HG03521 (cell line): Measurements from ENCODE around the gene NUTM1.
A peak's percentile ranks its signal among the peaks of the same experiment; 100 is the strongest.
"Not testable (repeated sequence)": the region's sequence is repeated elsewhere in the genome, so short reads cannot be mapped to it uniquely, and the experiment has no call there.

ENCODE experiments used
- ATAC-seq: cut with Tn5 transposase; IDR thresholded peaks from one replicate; pipeline ENCODE4 v1.9.1; 2021; ENCODE audit warnings: mild to moderate bottlenecking, moderate library complexity; ENCODE audit not compliant: unreplicated experiment

NUTM1 gene

DNA sequence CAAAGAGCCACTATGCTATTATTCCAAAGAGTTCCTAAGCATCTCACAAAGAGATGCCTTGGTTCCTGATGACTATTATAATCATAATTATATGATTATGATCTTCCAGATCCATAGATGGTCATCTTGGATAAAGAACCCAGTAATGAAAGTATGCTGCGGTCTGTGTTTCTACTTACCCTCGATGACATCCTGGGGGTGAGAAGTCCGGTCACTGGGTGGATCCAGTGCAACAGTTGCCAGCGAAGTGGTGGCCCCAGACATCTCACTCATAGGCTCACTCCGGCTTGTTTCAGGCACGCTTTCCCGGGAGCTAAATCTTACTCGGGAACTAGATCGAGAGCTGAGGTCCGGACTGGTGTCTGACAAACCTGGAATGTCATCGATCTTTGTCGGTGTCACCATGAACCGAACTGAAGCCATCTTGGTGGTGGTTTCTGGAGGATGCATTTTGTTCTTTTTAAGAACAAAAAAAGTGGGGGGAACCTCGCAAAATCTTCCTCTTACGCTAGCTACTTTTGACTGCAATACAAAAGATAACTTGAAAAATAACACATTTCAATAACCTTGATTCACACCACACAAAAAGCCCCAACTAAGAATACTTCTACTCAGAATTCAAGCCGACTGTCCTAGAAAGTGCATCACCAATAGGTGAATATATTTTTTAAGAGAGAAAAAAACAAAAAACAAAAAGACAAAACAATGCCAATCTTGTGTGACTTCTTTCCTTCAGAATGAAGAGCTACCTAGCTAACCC lies 6.7 kb upstream of the NUTM1 start:
- no peak for ATAC-seq

DNA sequence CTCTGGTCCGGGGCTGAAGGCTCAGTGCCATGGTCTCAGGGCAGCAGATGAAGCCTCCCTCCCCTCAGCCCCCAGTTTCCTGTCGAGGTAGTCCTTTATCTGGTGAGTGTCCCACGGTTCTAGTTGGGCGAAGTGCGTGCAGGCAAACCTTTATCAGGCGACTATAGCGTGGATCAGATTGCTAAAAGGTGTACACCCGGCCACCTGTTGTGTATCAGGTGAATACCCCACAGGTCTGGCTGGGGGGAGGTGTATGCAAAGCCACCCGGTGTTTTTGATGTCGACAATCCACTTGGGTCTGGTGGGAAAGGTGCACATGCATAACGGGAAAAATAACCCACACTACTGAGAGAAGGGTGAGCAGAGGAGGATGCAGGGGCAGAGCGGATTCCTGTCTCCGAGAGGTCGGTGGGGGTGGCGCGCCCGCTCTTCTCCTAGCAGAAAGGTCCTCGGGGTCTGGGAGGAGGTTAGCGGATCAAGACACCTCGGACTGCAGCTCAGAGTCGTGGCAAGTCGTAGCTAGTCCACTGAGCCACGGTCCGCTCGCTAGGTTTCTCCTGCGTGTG lies 6.0 kb upstream of the NUTM1 start:
- no peak for ATAC-seq

DNA sequence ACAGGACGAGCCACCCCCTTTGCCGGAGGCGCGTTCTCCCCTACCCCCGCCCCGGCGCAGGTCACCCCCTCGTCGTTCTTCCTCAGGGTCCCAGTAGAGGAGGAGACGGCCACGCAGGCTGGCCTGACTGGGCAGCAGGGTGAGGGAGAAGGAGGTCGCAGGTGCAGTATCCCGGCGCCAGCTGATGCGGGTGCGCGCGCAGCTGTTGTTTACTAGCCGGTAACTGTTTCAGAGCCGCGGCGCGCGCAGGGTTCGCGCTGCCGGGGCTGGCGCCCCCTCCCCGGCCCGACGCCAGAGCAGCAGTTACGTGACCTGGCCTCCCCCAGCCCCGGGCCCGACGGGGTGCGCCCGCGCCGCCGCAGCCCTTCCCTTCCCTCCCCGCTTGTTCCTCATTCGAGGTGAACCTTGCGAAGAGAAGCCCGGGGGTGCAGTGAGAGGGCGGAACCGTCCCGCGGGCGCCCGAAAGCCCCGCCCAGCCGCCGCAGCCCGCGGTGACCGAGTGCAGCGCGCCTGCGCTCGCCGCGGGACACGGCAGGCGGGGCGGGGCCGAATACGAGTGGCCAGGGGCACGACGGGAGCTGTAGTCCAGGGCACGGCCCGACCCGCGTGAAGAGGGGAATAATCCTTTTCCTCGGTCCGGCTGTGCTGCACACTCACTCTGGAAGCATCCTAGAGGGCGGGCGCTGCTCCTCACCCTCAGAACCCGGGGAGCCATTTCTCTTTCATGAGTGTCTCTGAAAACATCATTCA lies 5.4 kb upstream of the NUTM1 start, which contains the start of gene SLC12A6:
SLC12A6 (minus strand) TSS at position 225 of the 750 bp plus-strand sequence. CDS start 1,101 bp downstream, outside the sequence.
- ATAC-seq, result peak; percentile 70

DNA sequence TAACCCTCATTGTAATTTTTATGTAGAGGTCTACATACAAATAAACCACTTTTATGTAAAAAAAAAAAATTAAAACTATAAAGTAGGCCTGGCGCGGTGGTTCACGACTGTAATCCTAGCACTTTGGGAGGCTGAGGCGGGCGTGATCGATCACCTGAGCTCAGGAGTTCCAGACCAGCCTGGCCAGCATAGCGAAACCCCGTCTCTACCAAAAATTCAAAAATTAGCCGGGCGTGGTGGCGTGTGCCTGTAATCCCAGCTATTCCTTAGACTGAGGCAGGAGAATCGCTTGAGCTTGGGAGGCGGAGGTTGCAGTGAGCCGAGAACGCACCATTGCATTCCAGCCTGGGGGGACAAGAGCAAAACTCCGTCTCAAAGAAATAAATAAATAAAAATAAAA lies 4.8 kb upstream of the NUTM1 start:
- no peak for ATAC-seq

DNA sequence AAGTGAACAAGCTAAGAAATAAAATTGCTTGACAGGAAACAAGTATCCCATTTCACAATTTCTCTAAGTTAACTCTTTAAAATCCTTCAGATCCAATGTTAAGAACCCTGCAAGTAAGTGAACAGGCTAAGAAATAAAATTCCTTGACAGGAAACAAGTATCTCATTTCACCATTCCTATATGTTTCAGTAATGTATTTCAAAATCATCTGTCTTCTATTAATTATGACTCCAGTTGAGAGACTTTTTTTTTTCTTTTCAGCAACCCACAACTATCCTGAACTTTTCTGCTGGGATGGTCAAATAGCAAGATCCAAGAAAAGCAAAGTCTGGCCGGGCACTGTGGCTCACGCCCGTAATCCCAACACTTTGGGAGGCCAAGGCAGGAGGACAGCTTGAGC lies 3.2 kb upstream of the NUTM1 start:
- ATAC-seq, result no peak

DNA sequence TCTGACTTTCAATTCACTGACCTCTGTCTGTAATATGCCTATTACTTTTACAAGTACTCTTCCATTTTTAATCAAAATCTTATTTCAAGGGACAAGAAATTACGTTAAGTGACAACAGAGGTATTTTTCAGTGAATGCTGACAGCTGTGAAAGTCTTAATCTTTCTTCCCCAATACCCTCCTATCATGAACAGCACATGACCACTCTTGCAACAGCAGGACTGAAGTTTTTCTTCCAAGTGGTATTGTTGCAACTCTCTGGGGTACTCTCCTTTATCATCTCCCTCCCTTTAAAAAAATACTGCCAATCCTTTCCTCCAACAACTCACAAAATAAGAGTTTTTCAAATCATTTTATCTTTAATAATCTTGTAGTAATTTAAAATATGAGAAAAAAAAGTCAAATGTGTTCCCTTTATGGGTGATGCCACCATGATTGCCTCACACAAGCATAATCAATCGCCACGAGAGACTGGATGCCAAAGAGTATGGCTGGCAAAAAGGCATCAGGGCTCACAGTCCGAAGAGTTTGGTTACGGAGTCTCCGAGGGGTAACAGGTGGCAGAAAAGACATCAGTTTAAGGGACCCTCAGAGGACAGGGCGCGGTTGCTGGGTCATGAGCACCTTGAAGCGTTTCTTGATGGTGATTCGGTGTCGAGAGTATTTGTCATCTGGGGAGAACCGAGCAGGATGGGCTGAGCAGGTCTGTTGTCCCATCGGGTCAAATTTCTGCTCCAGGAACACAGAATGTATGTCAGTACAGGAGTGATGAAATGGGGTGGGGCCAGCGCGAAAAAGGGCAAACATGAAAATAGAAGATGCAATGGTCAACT lies 1.5 kb upstream of the NUTM1 start:
- ATAC-seq, result no peak

DNA sequence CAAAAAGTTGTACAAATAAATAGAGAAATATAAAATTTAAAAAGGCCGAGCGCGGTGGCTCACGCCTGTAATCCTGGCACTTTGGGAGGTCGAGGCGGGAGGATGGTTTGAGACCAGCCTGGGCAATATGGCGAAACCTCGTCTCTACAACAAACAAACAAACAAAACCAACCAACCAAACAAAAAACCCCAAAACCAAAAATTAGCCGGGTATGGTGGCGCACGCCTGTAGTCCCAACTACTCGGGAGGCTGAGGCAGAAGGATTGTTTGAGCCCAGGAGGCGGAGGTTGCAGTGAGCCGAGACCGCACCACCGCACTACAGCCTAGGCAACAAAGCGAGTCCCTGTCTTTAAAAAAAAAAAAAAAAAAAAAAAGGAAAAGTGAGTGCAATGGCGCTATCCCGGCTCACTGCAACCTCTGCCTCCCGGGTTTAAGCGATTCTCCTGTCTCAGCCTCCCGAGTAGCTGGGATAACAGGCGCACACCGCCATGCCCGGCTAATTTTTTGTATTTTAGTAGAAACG lies 840 bp upstream of the NUTM1 start:
- not testable (repeated sequence) for ATAC-seq

DNA sequence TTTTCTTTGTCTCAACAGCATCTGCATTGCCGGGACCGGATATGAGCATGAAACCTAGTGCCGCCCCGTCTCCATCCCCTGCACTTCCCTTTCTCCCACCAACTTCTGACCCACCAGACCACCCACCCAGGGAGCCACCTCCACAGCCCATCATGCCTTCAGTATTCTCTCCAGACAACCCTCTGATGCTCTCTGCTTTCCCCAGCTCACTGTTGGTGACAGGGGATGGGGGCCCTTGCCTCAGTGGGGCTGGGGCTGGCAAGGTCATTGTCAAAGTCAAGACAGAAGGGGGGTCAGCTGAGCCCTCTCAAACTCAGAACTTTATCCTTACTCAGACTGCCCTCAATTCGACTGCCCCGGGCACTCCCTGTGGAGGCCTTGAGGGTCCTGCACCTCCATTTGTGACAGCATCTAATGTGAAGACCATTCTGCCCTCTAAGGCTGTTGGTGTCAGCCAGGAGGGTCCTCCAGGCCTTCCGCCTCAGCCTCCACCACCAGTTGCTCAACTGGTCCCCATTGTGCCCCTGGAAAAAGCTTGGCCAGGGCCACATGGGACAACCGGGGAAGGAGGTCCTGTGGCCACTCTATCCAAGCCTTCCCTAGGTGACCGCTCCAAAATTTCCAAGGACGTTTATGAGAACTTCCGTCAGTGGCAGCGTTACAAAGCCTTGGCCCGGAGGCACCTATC lies 5.0 kb downstream of the NUTM1 start:
- ATAC-seq, result no peak

DNA sequence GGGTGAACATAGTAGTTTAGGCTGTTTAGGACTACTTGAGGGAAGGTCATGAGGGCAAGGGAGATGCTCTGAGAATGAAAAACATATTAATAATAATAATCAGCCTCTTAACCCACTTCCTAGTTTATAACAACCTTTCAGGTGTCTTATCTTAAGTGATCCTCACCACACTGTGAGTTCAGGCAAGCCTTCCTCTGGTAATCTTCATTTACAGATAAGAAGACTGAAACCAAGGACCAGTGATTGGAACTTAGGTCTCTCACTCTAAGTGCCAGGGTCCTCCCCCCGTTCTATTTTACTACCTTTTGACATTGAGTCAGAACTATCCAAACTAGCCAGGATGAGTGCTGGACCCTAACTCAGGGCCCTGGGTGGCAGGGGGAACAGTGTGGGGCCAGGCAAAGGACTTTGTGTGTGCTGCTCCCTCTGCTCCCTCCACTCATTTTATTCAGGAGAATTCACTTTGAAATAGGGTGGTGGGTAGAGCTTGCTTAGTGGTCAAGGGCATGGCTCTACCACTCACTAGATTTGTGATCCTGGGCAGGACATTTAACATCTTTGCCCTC lies 5.7 kb downstream of the NUTM1 start:
- no peak for ATAC-seq

DNA sequence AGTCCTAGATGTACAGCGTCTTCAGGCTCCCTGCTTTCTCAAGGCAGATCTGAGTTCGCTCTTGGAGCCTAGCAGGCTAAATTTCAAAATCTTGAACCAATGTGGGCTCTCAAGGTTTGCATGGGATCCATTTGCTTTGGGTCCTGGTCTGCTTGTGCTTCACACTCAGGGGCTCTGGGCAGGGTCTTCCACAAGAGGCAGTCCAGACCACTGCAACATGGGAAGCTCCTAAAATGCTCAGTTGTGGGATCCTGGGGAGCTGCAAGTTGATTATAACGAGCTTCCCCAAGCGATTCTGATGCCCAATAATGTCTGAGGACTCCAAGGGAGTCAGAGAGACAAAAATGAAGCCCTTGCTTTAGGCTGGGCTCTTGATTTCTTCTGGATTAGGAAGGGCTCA lies 6.7 kb downstream of the NUTM1 start:
- no peak for ATAC-seq

DNA sequence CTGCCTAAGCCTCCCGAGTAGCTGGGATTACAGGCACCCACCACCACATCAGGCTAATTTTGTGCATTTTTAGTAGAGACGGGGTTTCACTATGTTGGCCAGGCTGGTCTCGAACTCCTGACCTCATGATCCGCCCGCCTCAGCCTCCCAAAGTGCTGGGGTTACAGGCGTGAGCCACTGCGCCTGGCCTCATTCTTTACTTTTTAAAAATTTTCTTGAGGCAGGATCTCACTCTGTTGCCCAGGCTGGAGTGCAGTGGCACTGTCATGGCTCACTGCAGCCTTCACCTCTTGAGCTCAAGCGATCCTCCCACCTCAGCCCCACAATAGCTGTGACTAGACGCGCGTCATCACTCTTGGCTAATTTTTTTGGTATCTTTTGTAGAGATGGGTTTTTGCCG lies 9.9 kb downstream of the NUTM1 start:
- ATAC-seq, result not testable (repeated sequence)

DNA sequence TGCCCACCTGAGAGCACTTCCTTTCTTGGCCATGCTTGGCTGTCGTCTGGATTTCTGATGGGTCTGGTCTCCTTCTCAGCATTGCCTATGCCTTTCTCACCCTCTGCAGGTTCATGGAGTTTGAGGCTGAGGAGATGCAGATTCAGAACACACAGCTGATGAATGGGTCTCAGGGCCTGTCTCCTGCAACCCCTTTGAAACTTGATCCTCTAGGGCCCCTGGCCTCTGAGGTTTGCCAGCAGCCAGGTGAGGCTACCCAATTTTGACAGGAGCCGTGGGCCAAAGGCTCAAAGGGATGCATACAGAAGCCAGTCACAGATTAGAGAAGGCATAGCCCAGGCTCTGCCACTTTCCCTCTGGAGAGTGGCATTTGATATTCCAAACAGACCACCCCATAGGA lies 10.5 kb downstream of the NUTM1 start:
- ATAC-seq, result no peak

DNA sequence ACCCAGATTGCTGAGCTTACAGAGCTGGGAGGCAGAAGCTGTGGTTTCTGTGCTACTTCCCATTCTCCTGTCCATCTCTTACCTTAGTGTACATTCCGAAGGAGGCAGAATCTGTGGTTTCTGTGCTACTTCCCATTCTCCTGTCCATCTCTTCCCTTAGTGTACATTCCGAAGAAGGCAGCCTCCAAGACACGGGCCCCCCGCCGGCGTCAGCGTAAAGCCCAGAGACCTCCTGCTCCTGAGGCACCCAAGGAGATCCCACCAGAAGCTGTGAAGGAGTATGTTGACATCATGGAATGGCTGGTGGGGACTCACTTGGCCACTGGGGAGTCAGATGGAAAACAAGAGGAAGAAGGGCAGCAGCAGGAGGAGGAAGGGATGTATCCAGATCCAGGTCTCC lies 11.2 kb downstream of the NUTM1 start:
- no peak for ATAC-seq

DNA sequence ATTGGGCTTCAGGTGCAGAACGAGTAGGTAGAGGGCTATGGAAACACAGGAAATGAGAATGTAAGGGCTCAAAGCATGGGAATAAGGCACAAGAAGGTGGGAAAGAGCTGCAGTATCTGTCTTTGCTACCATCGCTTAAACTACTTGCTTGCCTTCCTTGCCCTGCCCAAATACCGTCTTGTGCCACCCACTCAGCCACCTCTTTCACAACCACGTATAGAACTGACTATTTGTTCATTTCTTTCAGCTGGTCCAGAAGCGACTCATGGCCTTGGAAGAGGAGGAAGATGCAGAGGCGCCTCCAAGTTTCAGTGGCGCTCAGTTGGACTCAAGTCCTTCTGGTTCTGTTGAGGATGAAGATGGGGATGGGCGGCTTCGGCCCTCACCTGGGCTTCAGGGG lies 12.1 kb downstream of the NUTM1 start:
- no peak for ATAC-seq

DNA sequence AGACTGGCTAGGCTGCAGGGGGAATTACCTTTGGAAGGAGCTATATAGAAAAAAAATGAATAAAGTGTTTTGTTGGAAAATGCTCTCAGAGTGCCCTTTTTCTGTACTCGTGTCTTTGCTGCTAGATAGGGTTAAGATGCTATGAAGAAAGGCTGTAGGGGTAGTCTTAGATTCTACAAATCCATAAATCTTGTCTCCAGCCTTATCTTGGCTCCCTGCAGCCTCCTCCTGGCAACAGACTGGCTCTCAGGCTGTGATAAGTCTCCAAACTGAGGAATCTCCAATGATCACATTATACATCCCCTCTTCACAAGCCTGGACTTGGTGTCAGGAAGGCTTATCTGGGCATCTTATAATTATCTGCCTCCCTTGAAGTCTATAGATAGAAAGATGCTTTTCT lies 14.5 kb downstream of the NUTM1 start:
- no peak for ATAC-seq

DNA sequence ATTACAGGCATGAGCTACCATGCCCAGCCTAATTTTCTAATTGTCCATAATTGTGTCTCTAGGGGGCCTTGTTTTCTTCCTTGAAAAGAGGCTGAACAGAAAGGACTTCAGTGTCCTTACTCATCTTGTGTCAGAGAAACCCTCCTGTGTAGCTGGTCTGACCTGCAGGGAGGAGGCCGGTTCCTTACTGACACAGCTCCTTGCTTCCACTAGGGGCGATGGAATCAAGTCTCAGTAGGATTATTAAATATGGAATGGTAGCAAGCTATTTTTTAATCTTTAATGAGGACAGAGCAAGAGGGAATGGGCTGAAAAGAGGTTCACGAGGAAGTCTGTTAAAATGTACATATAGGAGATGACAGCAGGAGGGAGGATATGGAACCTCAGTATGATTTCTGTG lies 15.3 kb downstream of the NUTM1 start:
- no peak for ATAC-seq

DNA sequence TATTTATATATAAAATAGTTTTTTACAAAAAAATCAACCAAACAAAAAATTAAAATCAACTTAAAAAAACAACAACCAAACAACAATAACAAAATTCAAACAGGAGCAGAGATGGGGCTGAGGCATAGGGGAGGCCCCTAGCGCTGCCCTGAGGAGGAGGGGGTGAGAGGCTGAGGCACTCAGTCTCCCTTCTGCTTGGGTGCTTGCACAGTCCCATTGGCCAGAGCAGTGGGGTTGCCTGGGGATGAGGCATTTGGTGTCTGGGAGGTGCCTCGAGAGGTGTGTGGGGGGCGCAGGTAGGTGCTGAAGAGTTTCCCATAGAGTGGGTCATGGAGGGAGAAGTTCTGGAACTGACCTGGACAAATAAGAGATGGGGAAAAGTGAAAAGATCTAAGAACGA lies 15.8 kb downstream of the NUTM1 start:
- ATAC-seq, result no peak

DNA sequence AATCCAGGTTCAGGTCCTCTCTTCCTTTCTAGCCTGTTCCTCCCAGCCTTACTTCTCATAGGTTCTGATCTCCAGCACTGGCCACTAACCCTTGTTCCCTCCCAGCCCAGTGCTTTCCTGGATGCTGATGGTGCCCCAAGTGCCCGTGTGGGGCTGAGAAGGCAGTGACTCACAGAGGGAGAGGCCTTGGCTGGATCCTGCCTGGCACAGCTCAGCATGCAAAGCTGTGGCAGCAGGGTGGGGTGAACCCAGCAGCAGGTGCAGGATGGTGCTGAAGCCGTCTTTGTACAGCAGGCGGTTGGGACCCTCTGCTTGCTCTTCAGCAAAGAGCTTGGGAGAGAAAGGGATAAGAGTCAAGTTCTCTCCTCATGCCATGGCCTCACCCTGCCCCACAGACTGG lies 16.3 kb downstream of the NUTM1 start:
- no peak for ATAC-seq

DNA sequence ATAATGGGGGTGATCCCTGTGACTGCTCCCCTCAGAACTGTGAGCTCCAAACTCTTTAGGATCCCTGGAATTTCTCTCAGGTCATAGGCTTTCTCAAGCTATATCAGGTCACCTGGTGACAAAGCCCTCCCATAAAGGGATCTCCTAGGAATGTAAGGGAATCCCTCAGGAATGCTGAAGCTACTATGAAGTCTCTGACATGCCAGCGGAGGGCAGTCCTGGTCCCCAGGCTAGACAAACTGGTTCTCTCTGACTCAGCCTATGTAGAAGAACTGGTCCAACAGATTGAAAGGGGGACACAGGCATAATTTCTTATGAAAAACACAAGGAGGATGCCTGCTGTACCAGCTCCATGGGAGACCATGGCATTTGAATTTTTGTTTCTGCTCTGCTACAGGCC lies 17.2 kb downstream of the NUTM1 start:
- ATAC-seq, result no peak

DNA sequence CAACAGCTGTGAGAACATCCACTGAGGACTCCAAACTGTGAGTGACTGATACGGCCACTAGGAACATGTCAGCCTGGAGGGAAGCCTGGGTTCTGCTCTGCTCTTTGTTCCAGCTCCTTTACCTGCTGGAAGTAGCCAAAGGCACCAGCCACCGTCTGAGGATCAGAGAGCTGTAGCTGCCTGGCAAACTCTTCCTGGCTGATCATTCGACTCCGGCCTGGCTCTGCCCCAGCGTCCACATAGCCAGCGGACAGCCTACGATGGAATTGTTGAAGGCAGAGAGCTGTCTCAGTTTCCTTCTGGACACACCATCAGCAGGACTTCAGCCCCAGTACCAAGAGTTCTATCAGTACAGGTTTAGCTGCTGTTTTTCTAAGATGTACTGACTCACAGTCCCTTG lies 18.2 kb downstream of the NUTM1 start:
- ATAC-seq, result no peak
